ENCODE measurements around the gene DAZAP2. TPM values are rescaled to one million over a fixed set of nuclear protein-coding genes. Genes with fewer than 3 reads are reported as not detected.

The DAZAP2 gene
- total RNA-seq, 1 donor from 2014 or later, result 130 TPM

DNA sequence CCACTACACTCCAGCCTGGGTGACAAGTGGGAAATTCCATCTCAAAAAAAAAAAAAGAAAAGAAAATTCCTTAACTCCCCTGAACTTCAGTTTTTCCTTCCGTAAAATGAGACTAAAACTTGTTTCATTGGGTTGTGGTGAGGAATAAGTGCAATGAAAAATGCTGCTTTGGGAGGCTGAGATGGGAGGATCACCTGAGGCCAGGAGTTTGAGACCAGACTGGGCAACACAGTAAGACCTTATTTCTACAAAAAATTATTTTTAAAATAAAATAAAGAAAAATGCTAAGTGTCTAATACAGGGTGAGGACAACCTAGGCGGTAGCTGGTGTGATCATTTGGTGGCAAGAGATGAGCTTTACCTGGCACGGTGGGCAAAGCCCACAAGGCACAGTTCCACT lies 24.7 kb downstream of the DAZAP2 start:
- no peak overlapping the region for H3K27ac Mint-ChIP-seq (ENCODE audit: unreplicated experiment)

DNA sequence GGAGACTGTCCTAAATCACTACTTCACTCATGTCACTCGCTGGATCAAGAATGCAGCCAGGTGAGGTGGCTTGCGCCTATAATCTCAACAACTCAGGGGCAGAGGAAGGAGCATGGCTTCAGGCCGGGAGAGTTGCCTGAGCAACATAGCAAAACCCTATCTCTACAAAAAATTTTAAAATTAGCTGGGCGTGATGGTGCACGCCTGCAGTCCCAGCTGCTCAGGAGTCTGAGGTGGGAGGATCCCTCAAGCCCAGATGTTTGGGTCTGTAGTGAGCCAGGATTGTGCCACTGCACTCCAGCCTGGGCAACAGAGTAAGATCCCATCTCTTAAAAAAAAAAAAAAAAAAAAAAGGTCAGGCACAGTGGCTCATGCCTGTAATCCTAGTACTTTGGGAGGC lies 25.7 kb downstream of the DAZAP2 start:
- TF ChIP-seq, protein P1, sequence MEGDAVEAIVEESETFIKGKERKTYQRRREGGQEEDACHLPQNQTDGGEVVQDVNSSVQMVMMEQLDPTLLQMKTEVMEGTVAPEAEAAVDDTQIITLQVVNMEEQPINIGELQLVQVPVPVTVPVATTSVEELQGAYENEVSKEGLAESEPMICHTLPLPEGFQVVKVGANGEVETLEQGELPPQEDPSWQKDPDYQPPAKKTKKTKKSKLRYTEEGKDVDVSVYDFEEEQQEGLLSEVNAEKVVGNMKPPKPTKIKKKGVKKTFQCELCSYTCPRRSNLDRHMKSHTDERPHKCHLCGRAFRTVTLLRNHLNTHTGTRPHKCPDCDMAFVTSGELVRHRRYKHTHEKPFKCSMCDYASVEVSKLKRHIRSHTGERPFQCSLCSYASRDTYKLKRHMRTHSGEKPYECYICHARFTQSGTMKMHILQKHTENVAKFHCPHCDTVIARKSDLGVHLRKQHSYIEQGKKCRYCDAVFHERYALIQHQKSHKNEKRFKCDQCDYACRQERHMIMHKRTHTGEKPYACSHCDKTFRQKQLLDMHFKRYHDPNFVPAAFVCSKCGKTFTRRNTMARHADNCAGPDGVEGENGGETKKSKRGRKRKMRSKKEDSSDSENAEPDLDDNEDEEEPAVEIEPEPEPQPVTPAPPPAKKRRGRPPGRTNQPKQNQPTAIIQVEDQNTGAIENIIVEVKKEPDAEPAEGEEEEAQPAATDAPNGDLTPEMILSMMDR (IDR thresholded peaks at IDR 0.05), result no peak
- no peaks in the 10 kb centered on the region for H3K9me3 Mint-ChIP-seq (ENCODE audit: unreplicated experiment)
- DNase-seq (ENCODE audit: extremely low spot score, unreplicated experiment), result no peak
- no peaks in the 10 kb centered on the region for H3K36me3 Mint-ChIP-seq (ENCODE audit: unreplicated experiment)
- peaks cover 3% of the 10 kb centered on the region for H3K4me1 Mint-ChIP-seq (ENCODE audit: unreplicated experiment)
- H3K27me3 Mint-ChIP-seq (ENCODE audit: unreplicated experiment), result no peaks in the 10 kb centered on the region
- H3K27ac Mint-ChIP-seq (ENCODE audit: unreplicated experiment), result peak overlapping the region; percentile 52
- H3K4me3 Mint-ChIP-seq (ENCODE audit: unreplicated experiment), result no peak overlapping the region

More for the DNA sequence above, 24.7 kb downstream of the DAZAP2 start:
- DNase-seq (ENCODE audit: extremely low spot score, unreplicated experiment), result no peak
- Mint-ChIP-seq H3K9me3 (ENCODE audit: unreplicated experiment) (no peaks in the 10 kb centered on the region), H3K4me1 (ENCODE audit: unreplicated experiment) (peaks cover 2% of the 10 kb centered on the region), H3K27me3 (ENCODE audit: unreplicated experiment) (no peaks in the 10 kb centered on the region), H3K4me3 (ENCODE audit: unreplicated experiment) (no peak overlapping the region), H3K36me3 (ENCODE audit: unreplicated experiment) (no peaks in the 10 kb centered on the region)
- TF ChIP-seq, protein P1 (IDR thresholded peaks at IDR 0.05), result no peak

DNA sequence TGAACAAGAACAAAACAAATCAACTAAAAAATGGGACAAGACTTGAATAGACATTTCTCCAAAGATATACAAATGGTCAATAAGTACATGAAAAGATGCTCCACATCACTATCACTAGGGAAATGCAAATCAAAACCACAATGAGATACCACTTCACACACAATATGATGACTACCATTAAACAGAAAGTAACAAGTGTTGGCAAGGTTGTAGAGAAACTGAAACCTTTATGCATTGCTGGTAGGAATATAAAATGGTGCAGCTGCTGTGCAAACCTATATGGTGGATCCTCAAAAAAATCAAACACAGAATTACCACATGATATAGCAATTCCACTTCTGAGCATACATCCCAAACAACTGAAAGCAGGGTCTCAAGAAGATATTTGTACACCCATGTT lies 26.4 kb downstream of the DAZAP2 start:
- Mint-ChIP-seq H3K27me3 (ENCODE audit: unreplicated experiment) (no peaks in the 10 kb centered on the region), H3K27ac (ENCODE audit: unreplicated experiment) (no peak overlapping the region), H3K4me3 (ENCODE audit: unreplicated experiment) (no peak overlapping the region), H3K36me3 (ENCODE audit: unreplicated experiment) (no peaks in the 10 kb centered on the region), H3K4me1 (ENCODE audit: unreplicated experiment) (peaks cover 4% of the 10 kb centered on the region), H3K9me3 (ENCODE audit: unreplicated experiment) (no peaks in the 10 kb centered on the region)
- no peak for DNase-seq (ENCODE audit: extremely low spot score, unreplicated experiment)
- TF ChIP-seq, protein P1 (IDR thresholded peaks at IDR 0.05), result no peak

DNA sequence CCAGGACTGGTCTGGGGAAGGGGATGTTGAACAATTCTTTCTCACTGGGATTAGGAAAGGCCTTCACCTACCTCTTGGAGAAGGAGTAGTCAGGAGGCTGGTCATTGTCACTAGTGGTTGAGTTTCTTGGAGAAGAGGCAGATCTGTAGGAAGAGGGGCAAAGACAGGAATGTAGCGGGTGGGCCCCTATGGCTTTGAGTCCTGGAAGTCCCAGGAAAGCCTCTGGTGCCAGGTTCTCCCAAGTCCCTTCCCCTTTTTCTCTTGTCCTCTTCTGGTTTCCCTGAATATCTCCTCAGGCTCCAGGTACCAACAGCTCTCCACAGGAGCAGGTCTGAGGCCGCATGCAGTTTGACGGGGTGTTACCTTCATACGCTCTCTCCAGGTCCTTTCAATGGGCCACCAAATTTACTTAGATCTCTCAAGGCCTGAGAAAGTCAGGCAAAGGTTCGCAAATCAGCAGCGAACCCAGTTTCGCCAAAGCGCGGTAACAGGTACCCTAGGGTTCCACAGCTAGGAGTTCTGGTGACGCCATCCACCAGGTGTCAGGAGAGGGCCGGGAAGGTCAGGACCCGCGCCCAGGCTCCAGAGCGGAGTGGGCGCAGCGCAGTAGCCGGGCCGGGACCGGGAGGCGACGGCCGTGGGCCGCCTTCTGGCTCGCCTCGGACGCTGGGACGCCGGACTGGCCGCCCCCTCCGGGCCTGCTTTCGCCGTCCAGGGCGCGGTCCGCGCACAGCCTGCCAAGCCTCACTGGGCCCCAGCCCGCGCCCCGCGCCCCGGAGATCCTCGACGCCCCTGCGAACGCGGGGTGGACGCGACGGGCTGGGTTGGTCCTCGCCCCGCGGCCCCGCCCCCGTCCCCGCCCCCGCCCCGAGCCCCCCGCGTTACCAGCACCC lies 30.8 kb downstream of the DAZAP2 start:
- Mint-ChIP-seq H3K27me3 (ENCODE audit: unreplicated experiment) (no peaks in the 10 kb centered on the region), H3K4me1 (ENCODE audit: unreplicated experiment) (peaks cover 14% of the 10 kb centered on the region), H3K4me3 (ENCODE audit: unreplicated experiment) (peak overlapping the region; percentile 72), H3K9me3 (ENCODE audit: unreplicated experiment) (no peaks in the 10 kb centered on the region), H3K36me3 (ENCODE audit: unreplicated experiment) (no peaks in the 10 kb centered on the region), H3K27ac (ENCODE audit: unreplicated experiment) (no peak overlapping the region)
- DNase-seq (ENCODE audit: extremely low spot score, unreplicated experiment), result no peak
- TF ChIP-seq, protein P1 (IDR thresholded peaks at IDR 0.05), result peak; percentile 37

Data from osteocyte (in vitro differentiated cells).